Gastrocnemius medialis (tissue), 4 donors: ENCODE measurements around the gene SH2D3A.

Experiments
- CTCF ChIP-seq, 5 experiments: fragments of 450-650 bp in 3 of 5; fragments of 200-600 bp in 2 of 5; sonication (generic) in 2 of 5; IDR thresholded peaks in 4 of 5; conservative IDR thresholded peaks in 1 of 5; 1 replicate in 4 of 5; 2 replicates in 1 of 5; pipeline ENCODE4 v1.5.1; 2016 to 2019; ENCODE audit warnings: antibody characterized with exemption in 5 of 5, mild to moderate bottlenecking in 3 of 5, moderate library complexity in 3 of 5
- POLR2A ChIP-seq, 2 donors: fragments of 450-650 bp; IDR thresholded peaks; one replicate each; pipeline ENCODE4 v1.6.1; 2017; ENCODE audit warnings: antibody characterized with exemption in 2 of 2, mild to moderate bottlenecking in 2 of 2, moderate library complexity in 2 of 2

- no peak for TF ChIP-seq CTCF (IDR thresholded peaks at IDR 0.05 in 4 of 5, conservative IDR thresholded peaks at IDR 0.05 in 1 of 5)
- no peak for TF ChIP-seq POLR2A (IDR thresholded peaks at IDR 0.05)
Observed at GRCh38 chr19:6790194-6791128, 23.2 kb upstream of the SH2D3A start.
